ENCODE data around the gene SLC22A5.
A peak's percentile ranks its signal among the peaks of the same experiment; 100 is the strongest.

Gene SLC22A5

GRCh38 chr5:132369007-132369473 is 470 bp upstream of the SLC22A5 start:
- peak; percentile 24 for DNase-seq

DNA sequence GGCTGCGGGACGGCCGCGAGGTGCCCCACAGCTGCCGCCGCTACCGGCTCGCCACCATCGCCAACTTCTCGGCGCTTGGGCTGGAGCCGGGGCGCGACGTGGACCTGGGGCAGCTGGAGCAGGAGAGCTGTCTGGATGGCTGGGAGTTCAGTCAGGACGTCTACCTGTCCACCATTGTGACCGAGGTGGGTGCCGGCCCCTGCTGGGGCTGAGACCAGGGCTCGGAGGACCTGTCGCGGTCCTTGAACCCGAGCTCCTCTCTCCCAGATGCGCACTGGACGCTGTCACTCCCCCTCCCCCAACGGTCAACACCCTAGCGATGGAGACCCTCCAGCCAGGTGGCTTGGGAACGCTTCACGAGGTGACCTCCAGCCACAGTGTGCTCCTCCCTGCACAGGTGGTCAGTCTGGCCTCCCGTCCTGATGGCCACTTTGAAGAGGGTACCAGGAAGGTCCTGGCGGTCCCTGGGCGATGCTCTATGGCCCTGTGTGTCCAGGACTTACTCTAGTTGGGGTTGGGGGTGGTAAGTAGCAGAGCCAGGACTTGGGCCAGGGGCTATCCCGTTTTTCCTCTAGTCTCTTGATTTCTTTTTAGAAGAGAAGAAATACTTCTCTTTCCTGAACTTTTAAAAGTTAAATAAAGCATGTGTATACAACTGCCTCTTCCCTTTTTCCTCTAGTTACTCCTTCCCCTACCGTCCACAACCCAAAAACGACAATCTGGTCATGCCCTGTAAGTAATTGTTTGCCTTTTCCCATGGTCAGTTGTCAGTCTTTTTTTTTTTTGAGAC is 866 bp downstream of the SLC22A5 start:
- no peak for DNase-seq

DNA sequence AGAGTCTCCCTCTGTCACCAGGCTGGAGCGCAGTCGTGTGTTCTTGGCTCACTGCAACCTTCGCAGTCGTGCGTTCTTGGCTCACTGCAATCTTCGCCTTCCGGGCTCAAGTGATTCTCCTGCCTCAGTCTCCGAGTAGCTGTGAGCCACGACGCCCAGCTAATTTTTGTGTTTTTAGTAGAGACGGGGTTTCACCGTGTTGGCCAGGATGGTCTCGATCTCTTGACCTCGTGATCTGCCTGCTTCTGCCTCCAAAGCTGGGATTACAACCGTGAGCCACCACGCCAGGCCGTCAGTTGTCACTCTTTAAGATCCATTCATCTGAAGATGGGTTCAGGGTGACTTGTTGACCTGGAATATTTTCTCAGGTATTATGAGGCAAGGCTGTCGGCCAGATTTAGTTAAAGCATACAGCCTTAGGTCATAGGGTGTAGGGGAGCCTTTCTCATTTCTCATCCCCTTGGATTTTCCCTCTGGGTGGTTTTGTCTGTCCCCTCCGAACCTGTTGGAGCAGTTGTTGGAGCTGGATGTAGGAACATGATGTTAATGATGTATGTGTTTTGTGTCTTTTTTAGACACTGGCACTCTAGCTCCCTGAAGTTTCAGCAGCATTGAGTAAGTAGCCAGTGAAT is 1.6 kb downstream of the SLC22A5 start:
- no peak for DNase-seq

- no peak for DNase-seq
Observed at GRCh38 chr5:132371603-132371994, 2.1 kb downstream of the SLC22A5 start.

GRCh38 chr5:132372127-132372526 is 2.6 kb downstream of the SLC22A5 start:
- no peak for DNase-seq

DNA sequence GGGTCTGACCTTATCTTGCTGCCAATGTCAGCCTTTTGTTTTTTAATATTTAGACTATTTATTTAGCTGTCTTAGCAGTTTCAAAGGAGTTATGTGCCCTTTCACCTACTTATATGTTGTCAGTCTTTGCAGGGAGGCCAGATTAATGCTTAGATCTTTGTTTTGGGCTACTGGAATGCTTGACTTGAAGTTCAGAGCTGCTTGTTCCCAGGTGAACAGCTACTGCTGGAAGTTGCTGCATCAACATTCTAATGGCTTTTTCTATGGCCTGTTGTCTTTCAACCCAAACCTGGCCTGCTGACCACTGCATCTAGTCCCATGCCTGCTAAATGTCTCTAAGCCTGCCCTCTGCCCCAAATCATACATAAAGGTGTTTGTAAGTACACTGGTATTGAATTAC is 3.0 kb downstream of the SLC22A5 start:
- DNase-seq = no peak

DNA sequence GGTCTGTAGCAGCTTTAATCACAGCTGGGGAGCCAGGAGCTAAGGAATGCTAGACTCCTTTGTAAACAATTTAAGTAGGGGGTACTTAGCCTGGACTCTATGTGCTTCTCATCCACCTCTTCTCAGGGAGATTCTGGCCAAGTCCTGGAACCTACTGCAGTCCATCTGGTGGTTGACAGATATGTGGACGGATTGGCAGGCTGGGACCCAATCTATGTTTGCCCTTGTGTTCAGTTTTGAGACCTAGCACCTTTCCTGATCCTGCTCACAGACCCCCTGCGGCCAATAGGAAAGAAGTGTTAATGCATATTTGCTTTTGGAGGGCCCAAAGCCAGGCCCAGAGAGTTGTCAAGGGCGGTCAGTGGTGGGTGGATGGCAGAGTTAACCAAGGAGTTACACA is 6.4 kb downstream of the SLC22A5 start:
- DNase-seq = no peak

DNA sequence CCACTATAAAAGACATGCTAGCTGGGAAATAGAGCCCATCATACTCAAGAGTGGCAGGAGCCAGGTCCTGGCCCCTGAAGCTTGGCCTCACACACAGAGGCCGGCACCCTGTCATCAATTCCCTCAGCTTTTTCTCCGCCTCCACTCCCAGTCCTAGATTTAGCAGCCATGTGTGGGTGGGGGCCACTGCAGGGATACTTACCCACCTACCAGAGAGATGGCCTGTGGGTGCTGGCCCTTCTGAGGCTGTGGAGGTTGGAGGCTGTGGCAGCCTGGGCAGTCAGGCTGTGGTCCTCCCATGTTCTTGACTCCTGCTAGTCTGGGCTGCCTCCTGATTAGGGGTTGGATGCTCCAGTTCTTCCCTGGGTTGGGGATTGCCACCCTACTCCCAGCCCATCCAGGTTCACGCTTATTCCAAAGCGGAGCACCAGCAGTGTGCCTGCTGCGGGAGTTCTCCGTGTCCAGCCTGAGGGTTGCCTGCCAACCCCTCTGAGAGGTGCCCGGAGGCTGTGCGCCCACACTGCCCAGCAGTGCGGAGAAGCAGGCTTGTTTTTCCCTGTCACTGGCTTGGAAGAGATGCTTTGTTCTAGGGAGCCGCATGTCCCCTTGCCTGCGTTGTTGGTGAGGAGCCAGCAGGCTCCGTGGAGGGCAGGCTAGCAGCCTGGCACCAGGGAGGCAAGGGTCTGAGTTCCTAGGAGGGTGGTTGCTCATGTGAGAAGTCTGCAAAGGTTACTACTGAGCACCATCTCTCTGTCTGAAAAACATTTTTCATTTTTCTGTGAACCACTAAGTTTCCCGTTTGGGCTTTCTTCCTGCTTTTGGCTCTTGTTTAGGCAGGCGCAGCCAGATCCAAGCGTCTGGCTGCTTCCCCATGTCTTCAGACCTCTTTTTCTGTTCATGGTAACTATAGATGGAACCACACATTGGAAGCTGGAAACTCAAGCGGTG is 7.5 kb downstream of the SLC22A5 start:
- no peak for DNase-seq

GRCh38 chr5:132377738-132378137 is 8.2 kb downstream of the SLC22A5 start:
- DNase-seq = no peak

GRCh38 chr5:132378580-132378979 is 9.1 kb downstream of the SLC22A5 start:
- no peak for DNase-seq

GRCh38 chr5:132380047-132380446 is 10.5 kb downstream of the SLC22A5 start:
- DNase-seq = no peak

- DNase-seq = no peak
Observed at GRCh38 chr5:132380741-132381140, 11.2 kb downstream of the SLC22A5 start.

DNA sequence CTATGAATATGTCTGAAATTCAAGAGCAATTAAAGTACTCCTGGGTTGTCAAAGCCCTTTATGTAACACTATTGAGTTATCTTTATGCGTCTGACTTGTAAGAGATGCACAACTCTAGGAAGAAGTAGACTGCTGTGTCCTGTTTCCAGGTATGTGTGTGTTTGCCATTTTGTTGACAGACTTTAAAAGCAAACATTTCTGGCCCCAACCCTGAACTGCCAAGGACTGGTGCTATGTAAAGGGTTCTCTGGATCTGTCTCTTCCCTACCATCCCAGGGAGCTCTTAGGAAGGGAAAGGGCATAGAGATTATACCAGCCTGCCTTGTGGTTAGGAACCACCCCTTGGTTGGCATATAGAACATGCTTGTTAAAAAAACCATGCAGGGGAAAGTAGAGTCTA is 12.1 kb downstream of the SLC22A5 start:
- no peak for DNase-seq

GRCh38 chr5:132383261-132383660 is 13.8 kb downstream of the SLC22A5 start:
- DNase-seq = no peak

DNA sequence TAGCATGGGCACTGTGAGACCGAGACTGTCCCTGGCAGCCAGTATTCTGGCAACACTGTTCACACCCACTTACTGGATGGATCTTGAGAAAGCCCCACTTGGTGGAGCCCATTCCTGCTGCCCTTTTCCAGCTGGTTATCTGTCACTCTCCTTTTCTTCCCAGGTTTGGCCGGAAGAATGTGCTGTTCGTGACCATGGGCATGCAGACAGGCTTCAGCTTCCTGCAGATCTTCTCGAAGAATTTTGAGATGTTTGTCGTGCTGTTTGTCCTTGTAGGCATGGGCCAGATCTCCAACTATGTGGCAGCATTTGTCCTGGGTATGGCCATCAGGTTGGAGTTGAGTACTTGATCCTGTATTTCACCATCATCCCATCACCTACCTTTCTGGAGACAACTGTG is 14.5 kb downstream of the SLC22A5 start:
- DNase-seq = no peak

DNA sequence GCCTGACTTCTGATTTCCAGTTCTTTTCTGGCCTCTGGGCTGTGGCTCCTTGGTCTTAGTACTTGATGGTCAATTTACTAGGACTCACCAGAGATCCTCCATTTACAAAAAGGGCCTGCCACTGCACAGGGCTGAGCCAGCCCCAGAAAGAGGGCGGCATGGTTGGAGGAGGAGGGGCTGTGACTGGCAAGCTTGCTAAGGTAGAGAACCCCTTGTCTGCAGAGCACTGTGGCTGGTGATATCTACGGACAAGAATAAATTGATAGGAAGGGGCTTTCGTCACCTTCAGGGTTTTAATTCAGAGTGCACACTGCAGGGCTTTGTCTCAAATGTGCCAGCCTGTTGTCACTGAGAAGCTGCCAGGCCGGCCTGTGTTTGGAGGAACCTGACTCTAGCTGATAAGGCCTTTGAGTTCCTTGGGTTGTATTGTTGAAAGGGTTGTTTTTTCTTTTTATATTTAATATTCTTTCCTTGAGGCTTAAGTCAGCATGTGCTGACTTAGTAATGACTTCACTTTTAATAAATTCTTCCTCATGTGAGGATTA is 15.1 kb downstream of the SLC22A5 start:
- DNase-seq = no peak

DNA sequence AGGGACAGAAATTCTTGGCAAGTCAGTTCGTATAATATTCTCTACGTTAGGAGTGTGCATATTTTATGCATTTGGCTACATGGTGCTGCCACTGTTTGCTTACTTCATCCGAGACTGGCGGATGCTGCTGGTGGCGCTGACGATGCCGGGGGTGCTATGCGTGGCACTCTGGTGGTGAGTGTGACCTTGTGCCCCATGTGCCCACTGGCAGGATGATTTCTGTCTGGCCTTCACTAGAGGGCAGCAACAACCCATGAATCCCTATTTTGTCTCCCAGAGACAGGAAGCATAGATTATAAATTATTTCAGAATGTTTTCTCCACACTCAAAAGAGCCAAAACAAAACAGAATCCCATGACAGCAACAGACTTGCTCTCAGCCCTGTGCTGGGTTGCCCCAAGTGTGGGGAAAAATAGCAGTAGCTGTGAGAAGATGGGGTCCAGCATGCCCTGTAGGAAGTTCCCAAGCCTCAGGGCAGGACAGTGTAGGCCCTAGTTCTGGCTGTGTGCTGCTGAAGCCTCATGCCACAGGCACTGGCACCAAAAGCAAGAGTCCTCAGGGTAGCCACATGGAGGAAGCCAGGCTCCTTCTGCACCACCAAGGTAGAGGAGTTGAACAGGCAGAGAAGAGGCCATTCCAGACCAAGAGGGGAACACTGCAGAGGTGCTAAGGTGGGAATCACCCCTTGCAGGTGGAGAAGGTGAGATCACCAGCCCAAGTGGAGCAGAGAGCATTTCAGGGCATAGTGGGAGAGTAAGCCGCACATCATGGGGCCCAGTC is 16.0 kb downstream of the SLC22A5 start:
- DNase-seq = peak; percentile 47

DNA sequence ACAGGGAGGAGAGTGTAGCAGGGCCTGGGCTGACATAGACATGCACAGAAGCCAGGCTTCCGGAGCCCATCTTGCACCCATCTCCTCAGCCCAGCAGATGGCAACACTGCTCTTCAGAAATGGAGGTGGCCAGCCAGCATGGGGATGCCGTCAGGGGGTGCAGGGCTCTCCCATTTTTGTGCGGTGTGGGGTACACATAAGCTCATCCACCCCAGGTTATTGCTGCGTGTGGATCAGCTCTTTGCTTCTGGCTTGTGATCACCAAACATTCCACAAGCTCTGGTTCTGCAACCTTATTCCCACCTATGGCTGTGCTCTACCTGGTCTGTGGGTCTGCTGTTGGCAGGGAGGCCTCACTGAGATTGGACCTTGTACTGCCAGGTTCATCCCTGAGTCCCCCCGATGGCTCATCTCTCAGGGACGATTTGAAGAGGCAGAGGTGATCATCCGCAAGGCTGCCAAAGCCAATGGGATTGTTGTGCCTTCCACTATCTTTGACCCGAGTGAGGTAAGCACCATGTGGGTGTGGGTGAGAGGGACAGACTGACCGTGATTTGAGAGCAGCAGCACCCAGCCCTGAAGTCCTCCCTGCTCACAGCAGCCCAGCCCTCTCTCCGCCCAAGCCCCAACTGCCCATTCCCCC is 17.3 kb downstream of the SLC22A5 start:
- DNase-seq = peak; percentile 48

GRCh38 chr5:132387640-132388117 is 18.2 kb downstream of the SLC22A5 start:
- DNase-seq = no peak

- no peak for DNase-seq
Observed at GRCh38 chr5:132388244-132389050, 18.9 kb downstream of the SLC22A5 start.

- no peak for DNase-seq
Observed at GRCh38 chr5:132389051-132389331, 19.5 kb downstream of the SLC22A5 start.

Measured in NCI-H1694 treated with DMSO at 0.1 percent for 48 hours (cell line).